HG03060 (cell line): Measurements from ENCODE around the gene MTMR10.

Source experiments
- ATAC-seq: cut with Tn5 transposase; IDR thresholded peaks from one replicate; pipeline ENCODE4 v1.9.1; 2021; ENCODE audit warnings: low read depth, moderate number of reproducible peaks; ENCODE audit not compliant: unreplicated experiment

Gene MTMR10

DNA sequence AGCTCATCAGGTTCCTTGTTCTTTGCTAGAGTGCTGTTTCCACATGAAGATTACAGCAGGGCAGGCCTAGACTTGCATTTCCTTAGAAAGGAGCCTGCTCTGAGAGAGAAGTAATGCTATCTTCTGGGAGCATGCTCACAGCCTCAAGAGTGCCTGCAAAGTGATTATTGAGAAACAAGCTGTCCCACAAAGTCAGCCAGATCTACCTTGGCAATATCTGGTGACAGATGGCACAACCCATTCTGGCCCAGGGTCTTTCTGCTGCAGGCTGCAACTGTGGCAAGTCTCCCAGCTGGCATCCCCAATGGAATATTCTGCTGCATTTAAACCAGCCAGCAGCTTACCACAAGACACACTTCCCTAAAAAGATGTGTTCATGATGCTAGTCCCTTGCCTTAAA lies 29.3 kb downstream of the MTMR10 start:
- no peak for ATAC-seq

DNA sequence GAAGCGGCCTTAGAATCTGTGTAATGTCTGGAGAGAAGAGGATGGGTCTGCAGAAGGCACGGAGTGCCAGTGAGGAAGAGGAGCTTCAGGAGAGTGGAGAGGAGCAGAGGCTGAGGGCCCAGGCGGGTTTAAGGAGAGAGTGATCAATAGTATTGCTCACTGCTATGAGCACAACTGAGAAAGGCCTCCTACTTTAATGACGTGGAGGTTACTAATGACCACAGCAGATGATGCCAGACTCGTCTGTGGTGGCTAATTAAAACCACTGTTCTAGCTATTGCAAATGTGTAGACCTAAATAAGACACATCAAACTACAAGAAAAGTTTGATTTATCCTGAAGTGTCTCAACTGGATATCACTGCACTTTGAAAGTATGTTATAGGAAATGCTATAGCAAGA lies 33.2 kb downstream of the MTMR10 start:
- ATAC-seq: no peak

DNA sequence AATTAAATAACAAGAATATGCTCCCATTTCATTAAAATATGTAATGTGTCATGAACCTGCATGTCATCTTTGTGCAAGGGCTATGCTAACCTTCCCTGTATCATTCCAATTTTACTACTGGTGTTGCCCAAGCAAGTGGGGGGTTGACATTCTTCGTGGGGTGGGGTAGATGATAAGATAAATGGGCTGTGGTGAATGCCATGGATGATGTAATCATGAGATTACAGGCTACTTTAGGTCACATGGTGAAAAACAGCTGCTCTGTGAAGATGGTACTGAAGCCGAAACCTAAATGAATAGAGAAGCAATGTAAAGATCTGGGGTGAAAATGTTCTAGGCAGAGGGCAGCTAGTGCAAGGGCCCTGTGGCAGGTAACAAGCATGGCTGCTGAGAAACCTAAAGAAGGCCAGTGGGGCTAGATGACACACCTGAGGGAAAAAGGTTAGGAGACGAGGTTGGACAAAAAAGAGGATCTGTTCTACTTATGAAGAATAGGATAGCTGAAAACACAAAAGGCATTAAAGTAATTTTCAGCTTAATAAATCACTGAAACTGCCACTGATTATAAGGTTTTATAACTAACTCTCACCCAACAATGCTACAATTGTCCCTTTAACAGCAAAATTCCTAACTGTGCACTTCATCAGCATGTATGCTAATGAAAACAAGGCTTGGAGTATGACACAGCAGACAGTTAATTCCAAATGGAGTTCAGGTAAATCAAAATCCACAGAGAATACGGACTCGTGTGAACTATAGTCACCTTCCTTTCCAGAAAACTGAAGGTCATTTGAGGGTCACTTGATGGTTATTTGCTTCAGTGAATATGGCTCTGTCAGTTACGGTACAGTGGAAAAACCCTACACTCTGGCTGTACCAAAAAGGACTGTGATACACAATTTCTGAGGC lies 35.0 kb downstream of the MTMR10 start:
- ATAC-seq: no peak

DNA sequence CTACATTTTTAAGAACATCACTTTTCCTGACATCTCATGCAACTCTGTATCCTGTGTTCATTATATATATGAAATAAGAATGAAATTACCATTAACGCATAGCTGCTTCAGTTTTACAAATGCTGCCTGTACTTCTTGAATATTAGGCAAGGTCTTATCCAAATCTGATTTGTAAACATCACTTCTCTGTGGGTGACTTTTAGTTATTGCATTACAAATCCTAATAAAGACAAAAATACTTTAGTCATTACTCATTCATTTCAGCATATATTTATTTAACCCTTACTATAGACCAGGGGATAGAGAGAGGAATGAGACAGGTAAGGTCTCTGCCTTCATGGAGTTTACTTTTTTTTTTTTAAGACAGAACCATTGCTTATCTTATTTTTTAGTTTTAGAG lies 36.8 kb downstream of the MTMR10 start:
- ATAC-seq: no peak

DNA sequence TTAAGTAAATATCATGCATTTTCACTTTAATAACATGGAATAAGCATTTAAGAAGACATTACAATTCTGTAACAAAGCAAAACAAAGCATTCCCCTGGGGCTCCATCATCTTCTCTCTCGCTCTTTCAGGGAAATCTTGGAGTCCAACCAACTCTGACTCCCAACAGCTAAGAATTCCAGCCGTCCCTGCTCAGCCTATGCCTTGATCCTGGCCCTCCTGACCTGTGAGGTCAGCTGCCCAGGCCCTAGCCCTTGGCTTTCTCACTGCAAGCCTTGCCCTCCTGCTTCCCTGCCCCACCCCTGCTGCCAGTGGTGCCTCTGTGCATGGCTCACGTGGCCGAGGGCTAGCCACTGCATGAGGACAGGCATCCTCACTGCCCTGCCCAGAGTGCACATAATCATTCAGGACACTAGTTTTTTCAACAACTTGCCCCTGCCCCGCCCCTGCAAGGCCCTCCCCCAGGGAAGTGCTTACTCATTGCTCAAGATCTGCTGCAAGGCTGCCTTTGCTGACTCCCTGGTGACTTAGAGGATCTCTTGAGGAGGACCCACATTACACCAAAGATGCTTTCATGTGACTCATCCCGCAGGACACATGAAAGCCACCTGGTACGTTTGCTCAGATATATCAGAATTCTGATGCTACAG lies 37.6 kb downstream of the MTMR10 start:
- ATAC-seq: no peak

DNA sequence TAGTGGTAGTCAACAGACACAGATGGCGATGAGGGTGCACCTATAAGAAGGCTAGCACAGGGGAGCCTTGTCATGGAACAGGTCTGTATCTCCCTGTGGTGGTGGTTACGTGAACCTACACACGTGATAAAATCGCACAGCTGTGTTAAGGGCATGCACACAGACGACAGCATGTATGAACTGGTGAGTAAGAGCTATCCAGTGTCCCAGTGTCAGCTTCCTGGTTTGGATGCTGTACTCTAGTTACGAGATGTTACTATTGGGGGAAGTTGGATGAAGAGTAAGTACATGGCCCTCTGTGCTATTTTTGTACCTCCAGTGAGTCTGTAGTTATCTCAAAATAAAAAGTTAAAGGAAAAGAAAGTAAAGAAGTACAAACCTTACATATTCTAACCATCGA lies 38.2 kb downstream of the MTMR10 start:
- ATAC-seq: no peak

DNA sequence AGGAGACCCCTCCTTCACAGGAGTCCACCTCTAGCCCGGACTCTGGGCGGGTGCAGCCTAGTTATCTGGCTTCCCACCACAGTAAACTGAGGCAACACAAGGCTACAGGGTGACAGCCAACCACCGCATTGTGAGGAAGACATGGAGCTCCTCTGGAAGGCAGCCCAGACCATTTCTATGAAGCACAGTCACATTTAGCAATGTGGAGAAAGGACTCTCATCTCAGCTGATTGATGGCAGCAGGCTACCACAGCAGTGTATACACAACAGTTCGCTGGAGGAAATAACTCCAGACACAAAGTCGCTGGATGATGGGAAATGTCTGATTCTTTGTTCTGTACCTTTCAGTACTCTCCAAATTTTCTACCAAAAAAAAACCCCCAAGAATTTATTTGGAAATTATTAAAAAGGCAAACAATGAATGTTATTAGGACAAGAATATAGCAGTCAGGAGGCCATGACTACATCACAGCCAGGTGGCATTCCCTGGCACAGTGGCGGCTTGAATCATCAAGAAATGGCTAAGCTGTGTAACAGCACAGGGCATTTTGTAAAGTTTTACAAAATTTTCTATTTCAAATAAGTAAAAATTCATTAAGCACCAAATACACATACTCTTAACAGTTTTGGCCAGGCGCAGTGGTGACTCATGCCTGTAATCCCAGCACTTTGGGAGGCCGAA lies 47.6 kb downstream of the MTMR10 start:
- ATAC-seq: no peak

DNA sequence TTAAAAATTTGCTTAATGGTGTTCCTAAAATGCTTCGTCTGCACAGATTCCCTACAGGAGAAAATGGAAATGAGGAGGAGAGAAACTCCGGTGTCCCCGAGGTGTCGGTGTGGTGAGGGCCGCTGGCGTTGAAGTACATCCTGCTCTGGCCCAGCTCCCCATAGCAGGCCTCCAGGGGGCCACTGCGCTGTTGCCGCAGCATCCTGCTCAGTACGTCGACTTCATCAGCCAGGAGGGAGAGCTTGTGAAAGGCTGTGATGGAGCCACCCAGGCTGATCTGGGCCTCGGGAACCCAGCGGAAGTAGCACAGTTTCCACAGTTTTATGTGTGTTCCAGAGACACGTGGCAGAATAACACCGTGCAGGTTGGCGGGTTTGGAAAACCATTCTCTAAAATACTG lies 49.9 kb downstream of the MTMR10 start:
- no peak for ATAC-seq

DNA sequence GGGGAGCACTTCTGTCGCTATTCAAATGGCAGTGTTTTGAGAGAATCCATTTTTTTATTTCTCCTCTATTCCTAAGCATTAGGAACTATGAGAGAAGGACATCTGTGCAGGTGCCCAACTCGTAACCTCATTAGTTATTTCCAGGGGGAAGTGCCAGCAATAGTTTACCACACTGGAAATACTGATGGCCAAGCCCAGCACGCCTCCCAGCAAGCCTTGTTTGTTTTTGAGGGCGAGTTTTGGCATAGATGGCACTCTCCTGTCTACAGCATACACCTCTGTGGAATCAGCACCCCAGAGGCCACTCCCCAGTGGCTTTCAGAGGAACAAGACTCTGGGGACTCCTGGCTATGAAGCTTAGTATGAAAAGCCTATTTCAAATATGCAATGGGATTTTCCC lies 51.1 kb downstream of the MTMR10 start:
- no peak for ATAC-seq

DNA sequence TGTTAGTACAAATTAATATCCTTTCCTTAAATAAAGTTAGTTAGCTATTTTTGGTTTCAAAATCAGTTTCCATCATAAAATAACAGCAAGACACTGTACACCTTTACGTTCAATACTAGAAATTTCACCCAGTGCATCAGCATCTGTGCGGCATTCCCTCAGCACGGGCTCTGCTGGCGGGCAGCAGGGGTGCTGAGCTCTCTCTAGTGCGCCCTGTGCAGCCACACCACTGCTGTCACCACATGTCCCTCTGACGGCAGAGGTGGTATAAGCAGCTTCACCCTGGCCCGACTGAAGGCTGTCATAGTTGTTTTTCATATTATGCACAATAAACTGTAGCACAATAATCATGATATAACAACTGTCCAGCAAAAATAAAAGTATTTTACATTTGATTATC lies 52.3 kb downstream of the MTMR10 start:
- ATAC-seq: no peak

DNA sequence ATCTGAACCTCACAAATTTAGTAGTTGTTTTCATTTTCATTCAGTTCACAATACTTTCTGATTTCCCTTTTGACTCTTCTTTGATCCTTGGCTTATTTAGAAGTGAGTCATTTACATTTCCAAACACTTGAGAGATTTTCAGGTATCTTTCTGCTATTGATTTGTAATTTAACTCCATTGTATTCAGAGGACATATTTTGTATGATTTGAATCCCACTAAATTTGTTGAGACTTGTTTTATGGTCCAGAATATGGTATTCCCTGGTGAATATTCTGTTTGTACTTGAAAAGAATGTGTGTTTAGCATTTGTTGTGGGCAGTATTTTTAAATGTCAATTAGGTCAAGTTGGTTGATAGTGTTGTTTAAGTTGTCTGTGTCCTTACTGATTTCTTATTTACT lies 58.1 kb downstream of the MTMR10 start:
- ATAC-seq: no peak

DNA sequence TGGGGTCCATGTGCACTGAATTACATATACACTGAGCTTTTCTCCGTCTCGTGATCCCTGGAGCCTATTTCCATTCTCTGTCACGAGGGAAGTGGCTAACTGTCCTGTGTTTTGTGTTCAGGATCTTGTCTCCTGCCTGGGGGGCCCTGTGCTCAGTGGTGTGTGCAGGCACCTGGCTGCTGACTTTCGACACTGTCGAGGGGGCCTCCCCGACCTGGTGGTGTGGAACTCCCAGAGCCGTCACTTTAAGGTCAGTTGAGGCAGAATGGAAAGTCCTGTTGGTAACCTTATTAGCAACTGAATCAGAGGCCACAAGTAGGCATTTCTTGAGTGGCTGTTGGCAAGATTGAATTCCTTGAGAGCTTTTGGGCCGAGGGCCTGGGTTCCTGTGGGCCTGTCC lies 61.0 kb downstream of the MTMR10 start:
- ATAC-seq: no peak

DNA sequence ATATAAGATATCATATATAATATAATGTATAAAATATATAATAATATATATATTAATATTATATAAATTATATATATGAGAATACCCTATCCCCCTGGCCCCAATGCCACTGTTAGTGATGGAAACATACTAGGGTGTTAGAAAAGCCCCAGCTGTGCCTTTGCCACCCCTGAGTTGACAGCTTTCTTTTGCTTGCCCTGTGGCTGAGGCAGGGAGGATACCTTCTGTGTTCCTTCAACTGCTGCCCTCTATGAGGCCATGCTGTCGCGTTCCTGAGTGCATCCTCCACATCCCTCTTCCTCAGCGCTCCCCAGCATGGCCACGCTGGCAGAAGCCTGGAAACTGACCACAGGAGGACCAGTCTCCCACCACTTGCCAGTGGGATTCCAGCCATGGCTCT lies 61.4 kb downstream of the MTMR10 start:
- ATAC-seq: no peak

DNA sequence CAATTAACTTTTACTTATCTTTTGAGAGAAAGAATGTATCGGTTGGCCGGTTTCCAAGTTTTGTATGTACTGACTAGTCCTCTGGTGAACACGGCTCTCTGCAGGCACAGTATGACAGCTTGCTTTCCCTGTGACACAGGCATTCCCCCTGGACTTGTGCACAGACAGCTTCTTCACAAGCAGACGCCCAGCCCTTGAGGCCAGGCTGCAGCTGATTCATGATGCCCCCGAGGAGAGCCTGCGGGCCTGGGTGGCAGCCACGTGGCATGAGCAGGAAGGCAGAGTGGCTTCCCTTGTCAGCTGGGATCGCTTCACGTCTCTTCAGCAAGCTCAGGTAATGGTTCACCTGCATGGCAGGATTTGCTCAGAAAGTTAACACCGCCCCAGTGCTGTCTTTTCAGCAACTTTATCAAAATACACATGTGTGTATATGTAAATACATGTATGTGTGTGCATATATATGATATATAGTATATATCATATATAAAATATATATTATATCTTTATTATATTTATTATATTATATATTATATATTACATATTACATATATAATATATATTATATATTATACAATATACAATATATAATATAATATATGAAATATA lies 62.3 kb downstream of the MTMR10 start:
- no peak for ATAC-seq

DNA sequence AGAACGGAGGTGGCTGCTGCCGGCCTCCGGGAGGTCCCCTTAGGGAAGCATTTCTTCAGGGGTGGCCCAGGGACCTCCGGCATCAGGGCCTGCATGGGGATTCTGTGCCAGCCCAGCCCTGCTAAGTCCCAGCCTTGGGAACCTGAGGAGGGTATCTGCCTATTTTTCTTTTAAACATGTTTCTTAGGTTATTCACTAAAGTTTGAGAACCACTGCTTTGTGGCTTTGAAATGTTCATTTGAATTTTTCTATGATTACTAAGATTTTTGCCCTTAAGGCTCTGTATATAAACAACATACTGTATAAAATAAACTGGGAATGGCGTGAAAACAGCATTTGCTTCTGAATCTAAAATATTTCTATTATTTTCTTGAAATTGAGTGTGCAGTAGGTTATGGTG lies 63.4 kb downstream of the MTMR10 start:
- ATAC-seq: no peak

DNA sequence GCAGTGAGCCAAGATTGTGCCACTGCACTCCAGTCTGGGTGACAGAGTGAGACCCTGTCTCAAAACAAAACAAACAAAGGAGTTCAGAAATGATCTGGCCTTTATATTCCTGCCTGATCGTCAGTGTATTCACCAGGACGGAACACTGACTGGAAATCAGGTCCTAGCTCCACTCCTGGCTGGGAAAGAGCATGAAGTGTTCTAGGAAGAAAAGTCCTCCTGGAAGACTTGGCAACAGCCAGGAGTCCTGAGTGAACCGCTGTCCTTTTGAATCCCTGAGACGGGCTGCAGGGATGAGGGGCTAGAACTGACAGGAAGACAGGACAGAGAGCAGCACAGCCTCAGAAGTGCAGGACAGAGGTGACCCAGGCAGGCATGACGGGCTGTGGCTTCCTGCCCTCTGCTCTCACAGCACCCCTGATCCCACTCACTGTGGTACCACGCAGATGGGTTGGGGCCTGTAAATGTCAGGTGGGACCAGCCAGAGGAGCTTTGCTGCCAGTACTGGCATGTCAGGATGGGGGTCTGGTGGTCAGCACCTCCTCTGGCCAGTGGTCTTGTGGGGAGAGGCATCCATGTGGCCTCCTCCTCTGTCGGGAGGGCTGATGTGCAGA lies 64.2 kb downstream of the MTMR10 start:
- no peak for ATAC-seq

DNA sequence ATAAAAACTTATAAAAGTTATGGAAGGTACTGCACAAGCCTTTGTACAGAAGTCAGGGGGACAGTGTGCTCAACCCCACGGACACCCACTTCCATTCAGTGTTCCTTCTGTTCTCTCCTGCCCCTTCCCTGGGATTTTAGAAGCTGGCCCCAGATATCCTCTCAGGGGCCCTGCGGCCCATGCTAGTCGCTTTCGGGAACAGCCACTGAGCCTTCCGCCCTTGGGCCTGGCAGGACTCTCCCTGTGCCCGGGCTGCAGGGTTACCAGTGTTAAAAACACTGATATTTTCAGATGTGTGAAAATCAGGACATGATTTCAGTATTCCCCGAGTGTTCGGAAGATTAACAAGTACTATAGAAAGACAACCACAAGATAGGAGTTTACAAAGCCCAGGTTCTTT lies 65.3 kb downstream of the MTMR10 start:
- no peak for ATAC-seq

DNA sequence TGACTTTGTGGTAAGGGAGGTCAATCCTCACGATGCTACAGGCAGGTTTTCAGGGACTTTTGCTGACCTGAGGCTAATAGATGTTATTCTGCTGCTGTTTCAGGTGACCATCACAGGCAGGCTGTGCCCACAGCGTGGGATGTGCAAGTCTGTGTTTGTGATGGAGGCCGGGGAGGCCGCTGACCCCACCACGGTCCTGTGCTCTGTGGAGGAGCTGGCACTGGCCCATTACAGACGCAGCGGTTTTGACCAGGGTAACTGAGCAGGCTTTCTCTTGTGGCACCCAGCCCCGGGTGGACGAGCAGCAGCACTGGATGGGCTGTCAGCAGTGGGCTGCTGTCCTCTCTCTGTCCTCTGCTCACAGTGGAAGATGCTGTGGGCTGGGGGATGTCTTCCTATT lies 65.7 kb downstream of the MTMR10 start:
- no peak for ATAC-seq

DNA sequence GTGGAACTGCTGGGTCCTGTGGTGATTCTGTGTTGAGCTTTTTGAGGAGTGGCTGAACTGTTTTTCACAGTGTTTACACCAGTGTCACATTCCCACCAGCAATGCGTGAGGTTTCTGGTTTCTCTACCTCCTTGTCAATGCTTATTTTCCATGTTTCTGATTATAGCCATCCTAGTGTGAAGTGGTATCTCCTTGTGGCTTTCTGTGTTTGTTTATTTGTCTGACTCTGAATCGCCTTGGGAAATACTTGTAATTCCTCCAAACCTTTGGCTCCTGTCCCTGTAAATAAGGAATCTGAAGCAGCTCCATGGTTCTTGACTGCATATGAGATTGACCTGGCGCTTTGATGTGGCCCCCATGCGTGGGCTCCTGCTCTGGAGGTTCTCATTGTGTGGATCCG lies 67.1 kb downstream of the MTMR10 start:
- ATAC-seq: no peak

DNA sequence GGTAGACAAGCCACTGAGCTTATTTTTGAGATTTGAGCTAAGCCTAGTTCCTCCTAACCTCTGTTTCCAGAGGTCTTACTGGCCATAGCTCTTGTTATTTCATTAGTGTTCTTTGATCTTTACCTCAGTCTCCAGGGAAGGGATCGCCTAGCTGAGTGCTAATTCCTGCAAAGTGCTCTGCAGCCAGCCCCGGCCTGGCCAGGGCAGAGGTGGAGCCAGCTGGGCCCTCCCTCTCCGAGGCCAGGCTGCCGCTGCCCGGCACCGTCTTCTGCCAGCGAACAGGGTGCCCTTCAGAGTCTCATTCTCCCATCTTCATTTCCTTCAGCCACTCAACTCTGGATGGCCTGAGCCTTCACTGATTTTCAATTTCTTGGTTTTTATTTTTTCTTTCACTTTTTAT lies 68.0 kb downstream of the MTMR10 start:
- ATAC-seq: no peak
